Bronchial epithelial cell (primary cell): ENCODE results near the gene AGTPBP1. TPM values are rescaled to one million over a fixed set of nuclear protein-coding genes. Genes with fewer than 3 reads are reported as not detected.

Source experiments
- DNase-seq: peaks from one replicate; pipeline ENCODE4 v3.0.0-alpha.2; 2010; ENCODE audit warnings: low read depth
- FAIRE-seq: peaks from 2 replicates; lab custom pipeline; 2011; peaks lifted over from hg19 to GRCh38; lab: Jason Lieb, UNC
- H3K27me3 ChIP-seq: 2 replicates; pipeline ENCODE4 v1.5.1; 2011; ENCODE audit warnings: low read length; ENCODE audit not compliant: control insufficient read depth, insufficient read depth
- H3K36me3 ChIP-seq: 2 replicates; pipeline ENCODE4 v1.5.1; 2011; ENCODE audit warnings: low read length; ENCODE audit not compliant: control insufficient read depth, insufficient read depth
- H3K4me3 ChIP-seq: 2 replicates; pipeline ENCODE4 v1.5.1; 2011; ENCODE audit warnings: mild to moderate bottlenecking, low read depth, low read length, control low read depth
- CTCF ChIP-seq: IDR thresholded peaks from 2 replicates; pipeline ENCODE4 v1.5.1; 2011; ENCODE audit warnings: mild to moderate bottlenecking, moderate library complexity, low read length, control low read depth, inconsistent platforms; ENCODE audit not compliant: insufficient read depth, severe bottlenecking
- total RNA-seq: library from RNA; depleted of rRNA; stranded (reverse); fragments of >200 nt; gene quantifications from 2 replicates; pipeline ENCODE4 v1.2.1, GENCODE V29; 2014

Gene AGTPBP1
- total RNA-seq, 1 donor from 2014 or later = 24.2 TPM

DNA sequence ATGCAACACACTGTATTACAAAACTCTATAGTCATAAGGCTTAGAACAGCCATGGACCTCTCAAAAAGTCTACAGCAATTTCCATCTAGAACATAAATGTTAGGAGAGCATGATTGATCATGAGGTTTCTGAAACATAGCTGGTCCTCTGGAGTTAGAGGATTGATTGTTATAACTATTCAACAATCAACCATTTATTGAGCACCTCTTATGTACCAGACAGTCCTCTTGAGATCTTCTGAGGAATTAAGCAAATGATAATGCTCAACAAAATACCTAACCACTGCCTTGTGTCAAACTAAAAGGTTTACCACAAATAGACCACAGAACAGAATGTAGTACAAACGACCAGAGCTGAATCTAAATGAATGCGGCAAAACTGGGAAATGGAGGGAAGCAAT lies 3.4 kb upstream of the AGTPBP1 start:
- TF ChIP-seq CTCF = no peak
- no peak for DNase-seq
- H3K36me3 ChIP-seq = no peaks in the 10 kb centered on the region
- H3K4me3 ChIP-seq = no peak overlapping the region
- FAIRE-seq = no peak
- H3K27me3 ChIP-seq = no peaks in the 10 kb centered on the region

- no peaks in the 10 kb centered on the region for H3K27me3 ChIP-seq
- H3K4me3 ChIP-seq = no peak overlapping the region
- FAIRE-seq (no peak), DNase-seq (no peak)
- TF ChIP-seq CTCF = no peak
- no peaks in the 10 kb centered on the region for H3K36me3 ChIP-seq
Measured at GRCh38 chr9:85744480-85744879, 2.7 kb upstream of the AGTPBP1 start.

GRCh38 chr9:85743275-85744128 lies 1.7 kb upstream of the AGTPBP1 start:
- Histone ChIP-seq H3K27me3 (no peaks in the 10 kb centered on the region), H3K4me3 (no peak overlapping the region), H3K36me3 (no peaks in the 10 kb centered on the region)
- no peak for TF ChIP-seq CTCF
- DNase-seq (peak; percentile 87), FAIRE-seq (no peak)

DNA sequence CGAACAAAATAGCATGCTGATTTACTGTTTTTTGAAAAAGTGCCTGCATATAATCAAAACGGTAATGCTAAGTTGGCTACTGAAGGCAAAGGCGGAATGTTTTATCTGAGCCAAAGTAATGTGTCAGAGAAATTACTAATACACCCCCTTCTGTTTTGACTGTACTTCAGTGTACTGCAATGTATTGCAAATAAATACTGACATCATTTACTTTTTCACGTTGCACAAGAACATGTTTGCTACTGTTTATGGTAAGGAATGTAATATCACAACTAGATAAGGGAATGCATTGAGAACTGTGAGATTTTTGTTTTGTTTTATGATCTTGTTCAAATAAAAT lies 813 bp upstream of the AGTPBP1 start:
- TF ChIP-seq CTCF = no peak
- H3K27me3 ChIP-seq = no peaks in the 10 kb centered on the region
- peak overlapping the region; percentile 87 for H3K4me3 ChIP-seq
- H3K36me3 ChIP-seq = no peaks in the 10 kb centered on the region
- DNase-seq (peak; percentile 91), FAIRE-seq (no peak)

- FAIRE-seq = no peak
- H3K36me3 ChIP-seq = no peaks in the 10 kb centered on the region
- peak; percentile 26 for DNase-seq
- TF ChIP-seq CTCF = no peak
- peak overlapping the region; percentile 87 for H3K4me3 ChIP-seq
- no peaks in the 10 kb centered on the region for H3K27me3 ChIP-seq
Measured at GRCh38 chr9:85741095-85741874, 469 bp downstream of the AGTPBP1 start.
